ENCODE measurements around the gene CPNE2. TPM values are rescaled to one million over a fixed set of nuclear protein-coding genes. Genes with fewer than 3 reads are reported as not detected.
A peak's percentile ranks its signal among the peaks of the same experiment; 100 is the strongest.

The CPNE2 gene
- total and polyA plus RNA-seq, 4 donors: 38.1 to 76.3 (median 52.2) TPM

GRCh38 chr16:57144027-57144426, 51.6 kb downstream of the CPNE2 start:
- peak overlapping the region in 1 of 2 donors; percentile 74 for H3K27ac ChIP-seq (ENCODE audit: low read depth in 1 of 2, low read length in 1 of 2)
- TF ChIP-seq CTCF (IDR thresholded peaks at IDR 0.05; ENCODE audit: control extremely low read depth, extremely low read depth): no peak
- no peaks in the 10 kb centered on the region for H3K27me3 ChIP-seq (ENCODE audit: control insufficient read depth in 3 of 3, insufficient read depth in 3 of 3, low read length in 2 of 3)
- no peak overlapping the region for H3K4me3 ChIP-seq
- H3K36me3 ChIP-seq (ENCODE audit: control insufficient read depth in 4 of 4, insufficient read depth in 4 of 4, low read length in 4 of 4): peaks cover 0 to 17% (median 0%) of the 10 kb centered on the region in 4 donors
- no peak overlapping the region for H3K9ac ChIP-seq (ENCODE audit: insufficient read depth in 1 of 2, low read length in 2 of 2)
- H3K9me3 ChIP-seq (ENCODE audit: control insufficient read depth in 4 of 4, insufficient read depth in 3 of 4, low read length in 3 of 4): no peaks in the 10 kb centered on the region
- DNase-seq (peak in 1 of 3 donors; percentile 12), ATAC-seq (ENCODE audit: insufficient read depth, low FRiP score) (no peak)
- H3K4me1 ChIP-seq (ENCODE audit: control insufficient read depth in 5 of 5, insufficient read depth in 5 of 5, low read length in 5 of 5): peaks cover 0 to 57% (median 13%) of the 10 kb centered on the region in 5 donors
- WGBS, 2 donors: 94 to 100% methylated on average over 2 of the region's 2 CpGs

GRCh38 chr16:57145046-57146021, 53.0 kb downstream of the CPNE2 start:
- TF ChIP-seq CTCF (IDR thresholded peaks at IDR 0.05; ENCODE audit: control extremely low read depth, extremely low read depth): no peak
- Histone ChIP-seq H3K27me3 (ENCODE audit: control insufficient read depth in 3 of 3, insufficient read depth in 3 of 3, low read length in 2 of 3) (no peaks in the 10 kb centered on the region), H3K9me3 (ENCODE audit: control insufficient read depth in 4 of 4, insufficient read depth in 3 of 4, low read length in 3 of 4) (no peaks in the 10 kb centered on the region), H3K36me3 (ENCODE audit: control insufficient read depth in 4 of 4, insufficient read depth in 4 of 4, low read length in 4 of 4) (peaks cover 0 to 19% (median 0%) of the 10 kb centered on the region in 4 donors), H3K27ac (ENCODE audit: low read depth in 1 of 2, low read length in 1 of 2) (peak overlapping the region in 1 of 2 donors; percentile 68), H3K4me1 (ENCODE audit: control insufficient read depth in 5 of 5, insufficient read depth in 5 of 5, low read length in 5 of 5) (peaks cover 0 to 61% (median 13%) of the 10 kb centered on the region in 5 donors), H3K9ac (ENCODE audit: insufficient read depth in 1 of 2, low read length in 2 of 2) (no peak overlapping the region), H3K4me3 (no peak overlapping the region)
- ATAC-seq (ENCODE audit: insufficient read depth, low FRiP score) (no peak), DNase-seq (no peak)
- 76 to 80% methylated on average over 14 of the region's 14 CpGs for WGBS, 2 donors

GRCh38 chr16:57146040-57146647, 53.8 kb downstream of the CPNE2 start:
- Histone ChIP-seq H3K4me3 (no peak overlapping the region), H3K36me3 (ENCODE audit: control insufficient read depth in 4 of 4, insufficient read depth in 4 of 4, low read length in 4 of 4) (peaks cover 0 to 19% (median 1%) of the 10 kb centered on the region in 4 donors), H3K27me3 (ENCODE audit: control insufficient read depth in 3 of 3, insufficient read depth in 3 of 3, low read length in 2 of 3) (no peaks in the 10 kb centered on the region), H3K27ac (ENCODE audit: low read depth in 1 of 2, low read length in 1 of 2) (peak overlapping the region in 1 of 2 donors; percentile 68), H3K9me3 (ENCODE audit: control insufficient read depth in 4 of 4, insufficient read depth in 3 of 4, low read length in 3 of 4) (no peaks in the 10 kb centered on the region), H3K9ac (ENCODE audit: insufficient read depth in 1 of 2, low read length in 2 of 2) (no peak overlapping the region), H3K4me1 (ENCODE audit: control insufficient read depth in 5 of 5, insufficient read depth in 5 of 5, low read length in 5 of 5) (peaks cover 0 to 62% (median 13%) of the 10 kb centered on the region in 5 donors)
- DNase-seq (no peak), ATAC-seq (ENCODE audit: insufficient read depth, low FRiP score) (no peak)
- no peak for TF ChIP-seq CTCF (IDR thresholded peaks at IDR 0.05; ENCODE audit: control extremely low read depth, extremely low read depth)
- WGBS, 2 donors: 65 to 83% methylated on average over 24 of the region's 24 CpGs
